OCI-LY7 (cell line): ENCODE measurements around the gene GGT6. TPM values are rescaled to one million over a fixed set of nuclear protein-coding genes. Genes with fewer than 3 reads are reported as not detected.

ENCODE experiments used
- BruUV-seq: library from RNA; stranded (reverse); fragments of 400-500 nt; replicated peaks from 2 replicates; lab custom pipeline; 2021; lab: Mats Ljungman, UMichigan
- CTCF ChIA-PET: fragments of 300-600 bp; sonication (Branson Sonifier 250); formaldehyde crosslinking; loops from one replicate; lab custom pipeline; 2022; ENCODE audit warnings: antibody characterized with exemption; ENCODE audit not compliant: unreplicated experiment; lab: Charles Lee
- POLR2A ChIA-PET: fragments of 300-600 bp; sonication (Branson Sonifier 250); formaldehyde crosslinking; loops from one replicate; lab custom pipeline; 2022; ENCODE audit warnings: antibody characterized with exemption; lab: Charles Lee
- DNase-seq: peaks from one replicate; pipeline ENCODE4 v3.0.0-alpha.2; 2015; ENCODE audit warnings: low spot score
- H2AFZ ChIP-seq: fragments of 200-600 bp; sonication (generic), shearing (Covaris generic); 2 replicates; pipeline ENCODE4 v1.6.1; 2014; ENCODE audit warnings: mild to moderate bottlenecking, antibody characterized with exemption, low read length, moderate library complexity
- H3K27ac ChIP-seq: fragments of 200-600 bp; sonication (generic); 2 replicates; pipeline ENCODE4 v1.5.1; 2014; ENCODE audit warnings: mixed run types, low read depth, mild to moderate bottlenecking, moderate library complexity, low read length, inconsistent platforms; ENCODE audit not compliant: poor library complexity, severe bottlenecking
- H3K36me3 ChIP-seq: fragments of 200-600 bp; sonication (generic); 2 replicates; pipeline ENCODE4 v1.6.1; 2014; ENCODE audit warnings: mild to moderate bottlenecking, antibody characterized with exemption, low read length, moderate library complexity, mixed read lengths; ENCODE audit not compliant: insufficient read depth
- H3K4me1 ChIP-seq: fragments of 200-600 bp; sonication (generic); 2 replicates; pipeline ENCODE4 v1.5.1; 2014; ENCODE audit warnings: mild to moderate bottlenecking, low read length; ENCODE audit not compliant: insufficient read depth, poor library complexity, severe bottlenecking
- H3K4me2 ChIP-seq: fragments of 200-600 bp; sonication (generic); 2 replicates; pipeline ENCODE4 v1.6.1; 2014; ENCODE audit warnings: mild to moderate bottlenecking, low read length
- H3K4me3 ChIP-seq: fragments of 200-600 bp; sonication (generic); 2 replicates; pipeline ENCODE4 v1.5.1; 2014; ENCODE audit warnings: mild to moderate bottlenecking, low read depth, low read length; ENCODE audit not compliant: poor library complexity, severe bottlenecking
- H3K79me2 ChIP-seq: fragments of 200-600 bp; sonication (generic); 2 replicates; pipeline ENCODE4 v1.6.1; 2016; ENCODE audit warnings: low read depth, mild to moderate bottlenecking, low read length, moderate library complexity, mixed read lengths; ENCODE audit not compliant: insufficient read depth
- H3K9me2 ChIP-seq: fragments of 200-600 bp; sonication (generic); 2 replicates; pipeline ENCODE4 v1.6.1; 2016; ENCODE audit warnings: mild to moderate bottlenecking, low read length, mixed read lengths; ENCODE audit not compliant: insufficient read depth
- H3K9me3 ChIP-seq: fragments of 200-600 bp; sonication (generic); 2 replicates; pipeline ENCODE4 v1.6.1; 2014; ENCODE audit warnings: mild to moderate bottlenecking, mixed run types, low read length, mixed read lengths
- H4K20me1 ChIP-seq: fragments of 200-600 bp; sonication (generic); 2 replicates; pipeline ENCODE4 v1.6.1; 2014; ENCODE audit warnings: mild to moderate bottlenecking, antibody characterized with exemption, low read length, moderate library complexity, mixed read lengths; ENCODE audit not compliant: insufficient read depth
- CTCF ChIP-seq: fragments of 200-600 bp; sonication (generic); conservative IDR thresholded peaks from 2 replicates; pipeline ENCODE4 v1.5.1; 2014; ENCODE audit warnings: mild to moderate bottlenecking, antibody characterized with exemption, low read length, moderate library complexity, mixed read lengths
- EZH2phosphoT487 ChIP-seq: fragments of 200-600 bp; sonication (generic); IDR thresholded peaks from 2 replicates; pipeline ENCODE4 v1.6.1; 2018; ENCODE audit warnings: low read depth, borderline replicate concordance, mild to moderate bottlenecking, mixed run types, antibody characterized with exemption, low read length, moderate library complexity, mixed read lengths
- intact Hi-C: fragments of 100-400 bp; cut with micrococcal nuclease; formaldehyde crosslinking; loops from one replicate; pipeline ENCODE4 v1.10.0; 2022; ENCODE audit not compliant: unreplicated experiment
- total RNA-seq, 2 experiments: library from RNA; depleted of rRNA in 1 of 2; stranded (reverse); fragments of >200 nt in 1 of 2; shearing (Covaris generic) in 1 of 2; gene quantifications; 2 replicates each; pipeline ENCODE4 v1.2.3, GENCODE V29; 2014 to 2022

Gene GGT6
- total RNA-seq, 2 experiments from 2014 or later: not detected

- H4K20me1 ChIP-seq: no peaks in the 10 kb centered on the region
- no peak overlapping the region for H3K4me3 ChIP-seq
- ChIA-PET POLR2A (no interaction called here), CTCF (no interaction called here)
- no peak overlapping the region for H2AFZ ChIP-seq
- no TSS peak for BruUV-seq
- intact Hi-C loops: no loop called here
- H3K27ac ChIP-seq: no peak overlapping the region
- DNase-seq: no peak
- H3K79me2 ChIP-seq: no peaks in the 10 kb centered on the region
- no peaks in the 10 kb centered on the region for H3K9me2 ChIP-seq
- no peaks in the 10 kb centered on the region for H3K4me1 ChIP-seq
- no peaks in the 10 kb centered on the region for H3K36me3 ChIP-seq
- H3K9me3 ChIP-seq: no peaks in the 10 kb centered on the region
- H3K4me2 ChIP-seq: no peak overlapping the region
- TF ChIP-seq CTCF: no peak
- TF ChIP-seq EZH2phosphoT487: no peak
These were observed 39.3 kb upstream of the GGT6 start for GRCh38 chr17:4599505-4600281.

DNA sequence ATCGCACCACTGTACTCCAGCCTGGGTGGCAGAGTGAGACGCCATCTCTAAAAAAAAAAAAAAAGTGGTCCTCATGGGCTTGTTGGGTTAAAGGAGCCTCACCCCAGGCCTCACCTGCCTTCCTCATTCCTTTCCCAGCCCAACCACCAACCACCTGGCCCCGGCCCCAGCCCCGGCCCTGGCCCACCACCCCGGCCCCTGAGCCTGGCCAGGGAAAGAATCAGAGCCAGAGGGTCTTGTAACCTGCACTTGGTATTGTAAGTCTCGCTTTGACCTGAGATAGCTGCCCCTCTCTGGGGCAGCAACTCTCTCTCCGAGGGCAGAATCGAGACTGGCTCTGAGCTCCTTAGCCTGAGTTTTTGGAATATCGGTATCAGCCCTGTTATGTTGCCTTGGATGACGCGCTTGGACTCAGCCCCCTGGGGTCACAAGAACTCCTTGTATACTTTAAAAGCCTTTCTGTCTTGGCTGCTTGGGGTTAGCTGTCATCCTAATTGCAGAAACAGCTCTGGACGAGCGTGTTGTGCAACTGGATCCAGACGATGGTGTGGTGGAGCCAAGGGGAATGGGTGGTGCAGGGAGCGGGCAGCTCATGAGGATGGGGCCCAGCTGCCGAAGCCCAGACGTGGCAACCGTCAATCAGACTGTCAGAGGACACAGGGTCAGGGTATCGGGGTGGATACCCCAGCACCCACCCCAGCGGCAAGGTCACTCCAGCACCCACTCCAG, 38.6 kb upstream of the GGT6 start:
- no peak for DNase-seq
- Histone ChIP-seq H3K9me3 (no peaks in the 10 kb centered on the region), H3K4me1 (no peaks in the 10 kb centered on the region), H2AFZ (no peak overlapping the region), H3K9me2 (no peaks in the 10 kb centered on the region), H3K4me3 (no peak overlapping the region), H4K20me1 (no peaks in the 10 kb centered on the region), H3K79me2 (no peaks in the 10 kb centered on the region), H3K4me2 (no peak overlapping the region), H3K27ac (no peak overlapping the region), H3K36me3 (no peaks in the 10 kb centered on the region)
- ChIA-PET POLR2A (interaction anchor here (0.6 kb wide), 1 partner anchor 475 kb away, joined by 4 read pairs; no protein-coding TSS in a partner anchor), CTCF (interaction anchor here (0.6 kb wide), 1 partner anchor 14 kb away, joined by 4 read pairs; no protein-coding TSS in a partner anchor)
- BruUV-seq: no TSS peak
- TF ChIP-seq EZH2phosphoT487: no peak
- no peak for TF ChIP-seq CTCF
- intact Hi-C loops: no loop called here
